Vagina (tissue), 2 donors: ENCODE data around the gene CTU1. TPM values are rescaled to one million over a fixed set of nuclear protein-coding genes. Genes with fewer than 3 reads are reported as not detected.

Experiments used
- DNase-seq, 2 donors: peaks; one replicate each; pipeline ENCODE4 v3.0.0-alpha.2; 2017; ENCODE audit errors: extremely low spot score in 2 of 2
- H3K27ac ChIP-seq: fragments of 200-600 bp; sonication (generic); one replicate; pipeline ENCODE4 v1.5.1; 2019
- H3K27me3 ChIP-seq: fragments of 200-600 bp; sonication (generic); one replicate; pipeline ENCODE4 v1.5.1; 2019
- H3K36me3 ChIP-seq, 2 donors: fragments of 200-600 bp; sonication (generic); one replicate each; pipeline ENCODE4 v1.5.1; 2017 to 2019
- H3K4me1 ChIP-seq: fragments of 200-600 bp; sonication (generic); one replicate; pipeline ENCODE4 v1.5.1; 2019
- H3K4me3 ChIP-seq, 2 donors: fragments of 200-600 bp; sonication (generic); 1 replicate in 1 of 2; 2 replicates in 1 of 2; pipeline ENCODE4 v1.5.1; 2016 to 2019
- H3K9me3 ChIP-seq: fragments of 200-600 bp; sonication (generic); one replicate; pipeline ENCODE4 v1.5.1; 2019
- POLR2A ChIP-seq, 2 donors: fragments of 450-650 bp; IDR thresholded peaks; one replicate each; pipeline ENCODE4 v1.6.1; 2017; ENCODE audit warnings: antibody characterized with exemption in 2 of 2, mild to moderate bottlenecking in 2 of 2, moderate library complexity in 2 of 2
- POLR2AphosphoS5 ChIP-seq, 2 donors: sonication (generic); formaldehyde crosslinking; IDR thresholded peaks; one replicate each; pipeline ENCODE4 v1.9.0; 2017; ENCODE audit warnings: antibody characterized with exemption in 2 of 2, mild to moderate bottlenecking in 2 of 2, low read depth in 1 of 2; ENCODE audit not compliant: insufficient read depth in 1 of 2
- intact Hi-C: fragments of 100-400 bp; cut with DNase I; formaldehyde crosslinking; loops from one replicate; pipeline ENCODE4 v1.15.1; 2023
- total RNA-seq: library from RNA; depleted of rRNA; stranded (reverse); fragments of >200 nt; gene quantifications from one replicate; pipeline ENCODE4 v1.2.3, GENCODE V29; 2016
- TF ChIP-seq, protein P1 (sequence below), 3 experiments: fragments of 450-650 bp in 2 of 3; fragments of 200-600 bp in 1 of 3; sonication (generic) in 1 of 3; IDR thresholded peaks; one replicate each; pipeline ENCODE4 v1.5.1; 2017 to 2019; ENCODE audit warnings: antibody characterized with exemption in 3 of 3, mild to moderate bottlenecking in 2 of 3, moderate library complexity in 2 of 3

The CTU1 gene
- total RNA-seq, 1 donor from 2014 or later: 8.8 TPM

DNA sequence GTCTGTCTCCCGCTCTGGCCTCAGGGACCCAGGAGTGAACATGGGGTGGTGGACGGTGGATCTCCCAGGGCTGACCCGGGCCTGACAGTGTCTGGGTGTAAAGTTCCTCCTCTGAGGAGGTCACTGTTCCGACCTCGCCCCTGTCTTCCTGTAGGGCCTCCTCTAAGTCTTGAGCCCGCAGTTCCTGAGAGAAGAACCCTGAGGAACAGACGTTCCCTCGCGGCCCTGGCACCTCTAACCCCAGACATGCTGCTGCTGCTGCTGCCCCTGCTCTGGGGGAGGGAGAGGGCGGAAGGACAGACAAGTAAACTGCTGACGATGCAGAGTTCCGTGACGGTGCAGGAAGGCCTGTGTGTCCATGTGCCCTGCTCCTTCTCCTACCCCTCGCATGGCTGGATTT, 16.5 kb upstream of the CTU1 start, which contains the start of gene SIGLEC9:
Gene SIGLEC9, plus strand, starts transcription at position 178 of the 400 bp plus-strand sequence. Its CDS starts 69 bp downstream, at position 247.
- H3K27me3 ChIP-seq: no peaks in the 10 kb centered on the region
- intact Hi-C loops: no loop called here
- H3K9me3 ChIP-seq: no peaks in the 10 kb centered on the region
- TF ChIP-seq POLR2A (IDR thresholded peaks at IDR 0.05) (no peak), POLR2AphosphoS5 (IDR thresholded peaks at IDR 0.05; ENCODE audit: insufficient read depth in 1 of 2, low read depth in 1 of 2) (no peak)
- TF ChIP-seq, protein P1, sequence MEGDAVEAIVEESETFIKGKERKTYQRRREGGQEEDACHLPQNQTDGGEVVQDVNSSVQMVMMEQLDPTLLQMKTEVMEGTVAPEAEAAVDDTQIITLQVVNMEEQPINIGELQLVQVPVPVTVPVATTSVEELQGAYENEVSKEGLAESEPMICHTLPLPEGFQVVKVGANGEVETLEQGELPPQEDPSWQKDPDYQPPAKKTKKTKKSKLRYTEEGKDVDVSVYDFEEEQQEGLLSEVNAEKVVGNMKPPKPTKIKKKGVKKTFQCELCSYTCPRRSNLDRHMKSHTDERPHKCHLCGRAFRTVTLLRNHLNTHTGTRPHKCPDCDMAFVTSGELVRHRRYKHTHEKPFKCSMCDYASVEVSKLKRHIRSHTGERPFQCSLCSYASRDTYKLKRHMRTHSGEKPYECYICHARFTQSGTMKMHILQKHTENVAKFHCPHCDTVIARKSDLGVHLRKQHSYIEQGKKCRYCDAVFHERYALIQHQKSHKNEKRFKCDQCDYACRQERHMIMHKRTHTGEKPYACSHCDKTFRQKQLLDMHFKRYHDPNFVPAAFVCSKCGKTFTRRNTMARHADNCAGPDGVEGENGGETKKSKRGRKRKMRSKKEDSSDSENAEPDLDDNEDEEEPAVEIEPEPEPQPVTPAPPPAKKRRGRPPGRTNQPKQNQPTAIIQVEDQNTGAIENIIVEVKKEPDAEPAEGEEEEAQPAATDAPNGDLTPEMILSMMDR (IDR thresholded peaks at IDR 0.05): no peak
- no peaks in the 10 kb centered on the region for H3K36me3 ChIP-seq
- H3K4me3 ChIP-seq: no peak within 1 kb of the TSS
- no peak within 1 kb of the TSS for H3K27ac ChIP-seq
- no peaks in the 10 kb centered on the region for H3K4me1 ChIP-seq
- DNase-seq: no peak

DNA sequence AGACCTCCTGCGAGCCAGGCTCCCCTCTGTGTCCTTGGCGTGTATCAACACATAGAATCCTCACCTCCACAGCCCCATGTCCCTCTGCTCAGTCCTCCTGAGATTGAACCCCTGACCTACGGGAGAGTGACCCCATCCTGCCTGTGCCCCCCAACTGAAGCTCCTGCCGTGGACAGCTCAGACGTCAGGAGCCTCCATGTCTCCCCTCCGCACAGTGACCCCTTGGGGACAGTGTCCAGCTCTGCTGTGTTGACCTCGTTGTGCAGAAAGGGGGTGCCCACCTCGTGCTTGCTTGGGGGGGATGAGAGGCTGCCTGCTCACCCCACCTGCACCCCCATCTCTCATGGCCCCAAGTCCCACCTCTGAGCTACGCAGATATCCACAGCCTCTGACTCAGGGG, 16.0 kb upstream of the CTU1 start:
- intact Hi-C loops: no loop called here
- H3K4me1 ChIP-seq: no peaks in the 10 kb centered on the region
- no peaks in the 10 kb centered on the region for H3K9me3 ChIP-seq
- H3K36me3 ChIP-seq: no peaks in the 10 kb centered on the region
- H3K27me3 ChIP-seq: no peaks in the 10 kb centered on the region
- H3K4me3 ChIP-seq: no peak overlapping the region
- H3K27ac ChIP-seq: no peak overlapping the region
- no peak for DNase-seq
- no peak for TF ChIP-seq POLR2A (IDR thresholded peaks at IDR 0.05)
- TF ChIP-seq, protein P1 (IDR thresholded peaks at IDR 0.05): no peak
- TF ChIP-seq POLR2AphosphoS5 (IDR thresholded peaks at IDR 0.05; ENCODE audit: insufficient read depth in 1 of 2, low read depth in 1 of 2): no peak

GRCh38 chr19:51123802-51124201, 15.6 kb upstream of the CTU1 start:
- TF ChIP-seq POLR2A (IDR thresholded peaks at IDR 0.05) (no peak), POLR2AphosphoS5 (IDR thresholded peaks at IDR 0.05; ENCODE audit: insufficient read depth in 1 of 2, low read depth in 1 of 2) (no peak)
- TF ChIP-seq, protein P1 (IDR thresholded peaks at IDR 0.05): no peak
- H3K9me3 ChIP-seq: no peaks in the 10 kb centered on the region
- H3K4me1 ChIP-seq: no peaks in the 10 kb centered on the region
- intact Hi-C loops: no loop called here
- no peak overlapping the region for H3K27ac ChIP-seq
- no peak overlapping the region for H3K4me3 ChIP-seq
- no peaks in the 10 kb centered on the region for H3K36me3 ChIP-seq
- no peaks in the 10 kb centered on the region for H3K27me3 ChIP-seq
- no peak for DNase-seq

DNA sequence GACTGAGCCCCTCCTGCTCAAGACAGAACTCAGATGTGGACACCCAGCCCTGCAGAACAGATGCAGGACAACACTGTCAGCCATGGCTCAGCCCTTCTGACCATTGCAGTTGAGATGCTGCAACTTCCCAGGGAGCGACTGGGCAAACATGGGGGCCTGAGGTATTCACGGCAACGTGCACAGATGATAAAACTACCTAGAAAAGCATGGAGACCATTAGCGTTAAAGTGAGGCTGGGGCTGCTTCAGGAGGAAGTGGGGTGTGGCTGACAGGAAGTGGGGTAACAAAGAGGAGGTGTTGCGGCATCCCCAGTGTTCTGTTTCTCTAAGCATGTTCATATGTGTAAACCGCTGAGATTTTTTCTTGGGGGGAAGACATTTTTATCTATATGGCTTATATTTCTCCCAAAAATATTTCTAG, 15.2 kb upstream of the CTU1 start:
- no peak for DNase-seq

More for the DNA sequence above, 15.2 kb upstream of the CTU1 start:
- intact Hi-C loops: no loop called here
- Histone ChIP-seq H3K4me3 (no peak overlapping the region), H3K27ac (no peak overlapping the region), H3K27me3 (no peaks in the 10 kb centered on the region), H3K36me3 (no peaks in the 10 kb centered on the region), H3K9me3 (no peaks in the 10 kb centered on the region), H3K4me1 (no peaks in the 10 kb centered on the region)
- TF ChIP-seq POLR2AphosphoS5 (IDR thresholded peaks at IDR 0.05; ENCODE audit: insufficient read depth in 1 of 2, low read depth in 1 of 2) (no peak), POLR2A (IDR thresholded peaks at IDR 0.05) (no peak)
- TF ChIP-seq, protein P1 (IDR thresholded peaks at IDR 0.05): no peak
